SH-SY5Y (cell line): ENCODE data around the gene PSME1.

Experiments
- GATA2 ChIP-seq: IDR thresholded peaks from 2 replicates; pipeline ENCODE4 v1.6.1; 2011; ENCODE audit warnings: mild to moderate bottlenecking, low read depth, low read length
- GATA3 ChIP-seq: IDR thresholded peaks from 2 replicates; pipeline ENCODE4 v1.6.1; 2011; ENCODE audit warnings: low read depth, mild to moderate bottlenecking, low read length, moderate library complexity

DNA sequence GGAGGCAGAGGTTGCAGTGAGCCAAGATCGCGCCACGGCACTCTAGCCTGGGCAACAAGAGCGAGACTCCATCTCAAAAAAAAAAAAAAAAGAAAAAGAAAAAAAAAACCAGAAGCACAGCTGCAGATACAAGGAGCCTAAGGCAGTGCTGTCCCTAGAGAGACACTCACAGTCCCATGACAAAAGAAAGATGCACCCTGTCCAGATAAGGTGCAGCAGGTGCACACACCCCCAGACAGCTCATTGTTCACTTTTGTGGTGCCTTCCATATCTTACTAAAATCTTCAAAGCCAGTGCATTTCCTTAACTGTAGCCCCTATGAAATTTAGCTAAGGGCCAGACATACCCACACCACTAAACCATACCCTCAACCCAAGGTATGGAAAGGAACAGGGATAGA is 13.6 kb upstream of the PSME1 start:
- TF ChIP-seq GATA2 (no peak), GATA3 (no peak)
